IMR-90 (cell line): ENCODE data around the gene LRRC10B. TPM values are rescaled to one million over a fixed set of nuclear protein-coding genes. Genes with fewer than 3 reads are reported as not detected.

Experiments
- ATAC-seq: fragments of 200-7000 bp; cut with Tn5 transposase; 2 replicates; pipeline ENCODE4 v1.9.1; 2020; ENCODE audit warnings: low read depth, mild to moderate bottlenecking, moderate library complexity
- BruUV-seq: library from RNA; stranded (reverse); fragments of 400-500 nt; replicated peaks from 2 replicates; lab custom pipeline; 2021; lab: Mats Ljungman, UMichigan
- CTCF ChIA-PET: fragments of 300-600 bp; formaldehyde crosslinking; extraction: SDS; loops from one replicate; lab custom pipeline; 2021; ENCODE audit warnings: antibody characterized with exemption; lab: Yijun Ruan, JAX
- POLR2A ChIA-PET: fragments of 300-600 bp; sonication (Branson Sonifier 250); formaldehyde crosslinking; loops from one replicate; lab custom pipeline; 2022; ENCODE audit warnings: antibody characterized with exemption; ENCODE audit not compliant: unreplicated experiment; lab: Charles Lee
- DNase-seq: peaks from one replicate; pipeline ENCODE4 v3.0.0; 2013
- H2AFZ ChIP-seq: replicated peaks from 2 replicates; pipeline ENCODE3; 2013; ENCODE audit warnings: low read length, mild to moderate bottlenecking; ENCODE audit not compliant: poor library complexity
- H2AK5ac ChIP-seq: 2 replicates; pipeline ENCODE4 v1.6.1; 2013; ENCODE audit warnings: low read depth, low read length, inconsistent platforms
- H2AK9ac ChIP-seq: replicated peaks from 2 replicates; pipeline ENCODE3; 2013; ENCODE audit warnings: mild to moderate bottlenecking, low read depth, low read length, moderate library complexity; ENCODE audit not compliant: poor library complexity
- H2BK120ac ChIP-seq: 2 replicates; pipeline ENCODE4 v1.6.1; 2013; ENCODE audit warnings: low read depth, low read length, inconsistent platforms
- H2BK15ac ChIP-seq: 3 replicates; pipeline ENCODE4 v1.6.1; 2013; ENCODE audit warnings: low read depth, low read length, inconsistent platforms
- H2BK20ac ChIP-seq: 2 replicates; pipeline ENCODE4 v1.6.1; 2013; ENCODE audit warnings: low read depth, mild to moderate bottlenecking, inconsistent platforms, low read length, moderate library complexity
- H2BK5ac ChIP-seq: 2 replicates; pipeline ENCODE4 v1.6.1; 2013; ENCODE audit warnings: mild to moderate bottlenecking, low read depth, low read length, inconsistent platforms; ENCODE audit not compliant: poor library complexity, severe bottlenecking
- H3K14ac ChIP-seq: replicated peaks from 2 replicates; pipeline ENCODE4 v1.6.1; 2013; ENCODE audit warnings: low read depth, low read length, inconsistent platforms
- H3K18ac ChIP-seq: 2 replicates; pipeline ENCODE4 v1.6.1; 2013; ENCODE audit warnings: low read depth, low read length, control low read depth
- H3K23ac ChIP-seq: 2 replicates; pipeline ENCODE4 v1.6.1; 2013; ENCODE audit warnings: low read depth, low read length, inconsistent platforms
- H3K27ac ChIP-seq: 2 replicates; pipeline ENCODE4 v1.5.1; 2013; ENCODE audit warnings: mild to moderate bottlenecking, control low read depth, low read length; ENCODE audit not compliant: insufficient read depth
- H3K27me3 ChIP-seq: 2 replicates; pipeline ENCODE4 v1.6.1; 2013; ENCODE audit warnings: low read length; ENCODE audit not compliant: control insufficient read depth, insufficient read depth
- H3K36me3 ChIP-seq: 2 replicates; pipeline ENCODE4 v1.6.1; 2013; ENCODE audit warnings: low read length, mixed read lengths; ENCODE audit not compliant: control insufficient read depth, insufficient read depth
- H3K4ac ChIP-seq: 2 replicates; pipeline ENCODE4 v1.6.1; 2013; ENCODE audit warnings: low read depth, low read length, inconsistent platforms
- H3K4me1 ChIP-seq: 2 replicates; pipeline ENCODE4 v1.6.1; 2013; ENCODE audit warnings: low read length, mixed read lengths; ENCODE audit not compliant: control insufficient read depth, insufficient read depth
- H3K4me2 ChIP-seq: 2 replicates; pipeline ENCODE4 v1.6.1; 2013; ENCODE audit warnings: low read depth, mild to moderate bottlenecking, control low read depth, low read length, moderate library complexity
- H3K4me3 ChIP-seq: 2 replicates; pipeline ENCODE4 v1.5.1; 2013; ENCODE audit warnings: low read depth, mild to moderate bottlenecking, control low read depth, low read length, moderate library complexity; ENCODE audit not compliant: insufficient read depth
- H3K56ac ChIP-seq: 2 replicates; pipeline ENCODE4 v1.6.1; 2013; ENCODE audit warnings: low read length, inconsistent platforms; ENCODE audit not compliant: insufficient read depth; ENCODE audit errors: extremely low read depth
- H3K79me1 ChIP-seq, 2 experiments: 2 replicates each; pipeline ENCODE4 v1.6.1; 2013; ENCODE audit warnings: low read length in 2 of 2, inconsistent platforms in 1 of 2, low read depth in 1 of 2
- H3K9ac ChIP-seq: 2 replicates; pipeline ENCODE4 v1.6.1; 2013; ENCODE audit warnings: low read depth, low read length, control low read depth
- H3K9me1 ChIP-seq: 2 replicates; pipeline ENCODE4 v1.6.1; 2013; ENCODE audit warnings: low read length, inconsistent platforms; ENCODE audit not compliant: insufficient read depth
- H3K9me3 ChIP-seq: 2 replicates; pipeline ENCODE4 v1.6.1; 2013; ENCODE audit warnings: low read length; ENCODE audit not compliant: control insufficient read depth, insufficient read depth
- H4K20me1 ChIP-seq: 2 replicates; pipeline ENCODE4 v1.6.1; 2013; ENCODE audit warnings: low read length, inconsistent platforms; ENCODE audit not compliant: insufficient read depth
- H4K5ac ChIP-seq: 2 replicates; pipeline ENCODE4 v1.6.1; 2013; ENCODE audit warnings: mild to moderate bottlenecking, low read depth, low read length, control low read depth
- H4K8ac ChIP-seq, 2 experiments: 2 replicates each; pipeline ENCODE4 v1.6.1; 2013; ENCODE audit warnings: low read depth in 2 of 2, low read length in 2 of 2, control low read depth in 1 of 2, inconsistent platforms in 1 of 2
- H4K91ac ChIP-seq: 2 replicates; pipeline ENCODE4 v1.6.1; 2013; ENCODE audit warnings: low read depth, low read length, inconsistent platforms; ENCODE audit not compliant: insufficient read depth
- BHLHE40 ChIP-seq: fragments of 150-350 bp; IDR thresholded peaks from 2 replicates; pipeline ENCODE4 v1.6.1; 2016; ENCODE audit warnings: mild to moderate bottlenecking, low read depth, low read length
- CEBPB ChIP-seq: IDR thresholded peaks from 2 replicates; pipeline ENCODE4 v1.6.1; 2012; ENCODE audit warnings: low read depth, low read length, improper control_type of control experiment
- FOS ChIP-seq: fragments of 150-350 bp; IDR thresholded peaks from 2 replicates; pipeline ENCODE4 v1.6.1; 2016; ENCODE audit warnings: low read depth, low read length
- MAFK ChIP-seq: IDR thresholded peaks from 2 replicates; pipeline ENCODE4 v1.6.1; 2012; ENCODE audit warnings: low read depth, low read length, improper control_type of control experiment
- MAZ ChIP-seq: IDR thresholded peaks from 2 replicates; pipeline ENCODE4 v1.6.1; 2012; ENCODE audit warnings: low read depth, mild to moderate bottlenecking, low read length, improper control_type of control experiment, moderate library complexity, borderline replicate concordance
- MXI1 ChIP-seq: IDR thresholded peaks from 2 replicates; pipeline ENCODE4 v1.6.1; 2012; ENCODE audit warnings: low read depth, mild to moderate bottlenecking, low read length, moderate library complexity, borderline replicate concordance
- NFE2L2 ChIP-seq: fragments of 150-350 bp; IDR thresholded peaks from 2 replicates; pipeline ENCODE4 v1.6.1; 2016; ENCODE audit warnings: low read depth, mild to moderate bottlenecking, low read length
- RFX5 ChIP-seq: IDR thresholded peaks from 2 replicates; pipeline ENCODE4 v1.8.0; 2012; ENCODE audit warnings: low read depth, mild to moderate bottlenecking, low read length, moderate library complexity
- SMC3 ChIP-seq: fragments of 150-350 bp; IDR thresholded peaks from 2 replicates; pipeline ENCODE4 v1.6.1; 2016; ENCODE audit warnings: low read depth, mild to moderate bottlenecking, antibody characterized with exemption, low read length, moderate library complexity
- WGBS, 2 experiments: methylation state at CpG; one replicate each; pipeline versions ENCODE4 v1.1.5 to v1.1.7; 2013; ENCODE audit warnings: missing lambda C conversion rate in 2 of 2; ENCODE audit not compliant: insufficient read length in 1 of 2; ENCODE audit errors: extremely low coverage in 2 of 2; 5-methylcytosine and 5-hydroxymethylcytosine counted together
- dilution Hi-C: fragments of 300-500 bp; cut with HindIII; formaldehyde crosslinking; loops from one replicate; pipeline ENCODE4 v1.14.3; 2018; ENCODE audit warnings: low sequenced_read_pairs; ENCODE audit not compliant: unreplicated experiment
- in situ Hi-C: fragments of 300-500 bp; cut with MboI; formaldehyde crosslinking; loops from 3 replicates; pipeline ENCODE4 v1.14.3; 2019; ENCODE audit warnings: low sequenced_read_pairs, inconsistent platforms, mixed read lengths
- intact Hi-C: fragments of 100-400 bp; cut with micrococcal nuclease; formaldehyde crosslinking; loops from 2 replicates; pipeline ENCODE4 v1.10.0; 2022
- polyA plus RNA-seq, 3 experiments: library from polyadenylated mRNA; depleted of rRNA; stranded (reverse); fragments of >200 nt; gene quantifications; 2 replicates each; pipeline ENCODE4 v1.2.3, GENCODE V29; 2012; ENCODE audit warnings: low replicate concordance in 1 of 3
- total RNA-seq: library from RNA; depleted of rRNA; stranded (reverse); fragments of >200 nt; gene quantifications from 2 replicates; pipeline ENCODE4 v1.2.3, GENCODE V29; 2012
- TF ChIP-seq, protein P1 (sequence below): conservative IDR thresholded peaks from 2 replicates; pipeline ENCODE4 v1.5.1; 2012; ENCODE audit warnings: mild to moderate bottlenecking, low read depth, low read length, improper control_type of control experiment
- TF ChIP-seq, protein P2 (sequence below): fragments of 150-350 bp; IDR thresholded peaks from 2 replicates; pipeline ENCODE4 v1.6.1; 2017; ENCODE audit warnings: mild to moderate bottlenecking, antibody characterized with exemption, low read length, low read depth
- TF ChIP-seq, protein P3 (sequence below): fragments of 150-350 bp; IDR thresholded peaks from 2 replicates; pipeline ENCODE4 v1.6.1; 2016; ENCODE audit warnings: low read depth, mild to moderate bottlenecking, low read length, moderate library complexity, borderline replicate concordance

Gene LRRC10B
- total and polyA plus RNA-seq, 2 of the 4 experiments (the other 2 are of a cell fraction), result not detected

- Histone ChIP-seq H2BK120ac (no peak overlapping the region), H3K36me3 (no peaks in the 10 kb centered on the region), H4K91ac (no peak overlapping the region), H2AK9ac (no peak overlapping the region), H3K9ac (no peak overlapping the region), H2AFZ (no peak overlapping the region), H3K27ac (no peak overlapping the region), H3K4me1 (peaks cover 4% of the 10 kb centered on the region; the same call in 1 of the 2 replicates), H3K27me3 (peaks cover 39% of the 10 kb centered on the region), H2BK5ac (no peak overlapping the region), H3K56ac (no peak overlapping the region), H4K8ac (no peak overlapping the region), H3K9me1 (no peaks in the 10 kb centered on the region), H2BK15ac (no peak overlapping the region), H3K4me3 (no peak overlapping the region), H3K9me3 (no peaks in the 10 kb centered on the region), H3K4me2 (no peak overlapping the region), H2AK5ac (no peak overlapping the region), H4K20me1 (no peaks in the 10 kb centered on the region; the same call in 1 of the 2 replicates), H3K4ac (no peak overlapping the region), H3K14ac (no peak overlapping the region), H3K18ac (no peak overlapping the region), H3K23ac (no peak overlapping the region), H4K5ac (no peak overlapping the region), H3K79me1 (no peaks in the 10 kb centered on the region), H2BK20ac (no peak overlapping the region)
- intact Hi-C loops, result no loop called here
- no peak for TF ChIP-seq FOS
- no peak for TF ChIP-seq NFE2L2
- no peak for TF ChIP-seq MAZ
- TF ChIP-seq SMC3, result no peak
- TF ChIP-seq, protein P1, sequence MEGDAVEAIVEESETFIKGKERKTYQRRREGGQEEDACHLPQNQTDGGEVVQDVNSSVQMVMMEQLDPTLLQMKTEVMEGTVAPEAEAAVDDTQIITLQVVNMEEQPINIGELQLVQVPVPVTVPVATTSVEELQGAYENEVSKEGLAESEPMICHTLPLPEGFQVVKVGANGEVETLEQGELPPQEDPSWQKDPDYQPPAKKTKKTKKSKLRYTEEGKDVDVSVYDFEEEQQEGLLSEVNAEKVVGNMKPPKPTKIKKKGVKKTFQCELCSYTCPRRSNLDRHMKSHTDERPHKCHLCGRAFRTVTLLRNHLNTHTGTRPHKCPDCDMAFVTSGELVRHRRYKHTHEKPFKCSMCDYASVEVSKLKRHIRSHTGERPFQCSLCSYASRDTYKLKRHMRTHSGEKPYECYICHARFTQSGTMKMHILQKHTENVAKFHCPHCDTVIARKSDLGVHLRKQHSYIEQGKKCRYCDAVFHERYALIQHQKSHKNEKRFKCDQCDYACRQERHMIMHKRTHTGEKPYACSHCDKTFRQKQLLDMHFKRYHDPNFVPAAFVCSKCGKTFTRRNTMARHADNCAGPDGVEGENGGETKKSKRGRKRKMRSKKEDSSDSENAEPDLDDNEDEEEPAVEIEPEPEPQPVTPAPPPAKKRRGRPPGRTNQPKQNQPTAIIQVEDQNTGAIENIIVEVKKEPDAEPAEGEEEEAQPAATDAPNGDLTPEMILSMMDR, result no peak
- TF ChIP-seq MXI1, result no peak
- no peak for TF ChIP-seq CEBPB
- TF ChIP-seq BHLHE40, result no peak
- TF ChIP-seq RFX5, result no peak
- TF ChIP-seq, protein P2, sequence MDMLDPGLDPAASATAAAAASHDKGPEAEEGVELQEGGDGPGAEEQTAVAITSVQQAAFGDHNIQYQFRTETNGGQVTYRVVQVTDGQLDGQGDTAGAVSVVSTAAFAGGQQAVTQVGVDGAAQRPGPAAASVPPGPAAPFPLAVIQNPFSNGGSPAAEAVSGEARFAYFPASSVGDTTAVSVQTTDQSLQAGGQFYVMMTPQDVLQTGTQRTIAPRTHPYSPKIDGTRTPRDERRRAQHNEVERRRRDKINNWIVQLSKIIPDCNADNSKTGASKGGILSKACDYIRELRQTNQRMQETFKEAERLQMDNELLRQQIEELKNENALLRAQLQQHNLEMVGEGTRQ, result no peak
- no peak for TF ChIP-seq MAFK
- TF ChIP-seq, protein P3, sequence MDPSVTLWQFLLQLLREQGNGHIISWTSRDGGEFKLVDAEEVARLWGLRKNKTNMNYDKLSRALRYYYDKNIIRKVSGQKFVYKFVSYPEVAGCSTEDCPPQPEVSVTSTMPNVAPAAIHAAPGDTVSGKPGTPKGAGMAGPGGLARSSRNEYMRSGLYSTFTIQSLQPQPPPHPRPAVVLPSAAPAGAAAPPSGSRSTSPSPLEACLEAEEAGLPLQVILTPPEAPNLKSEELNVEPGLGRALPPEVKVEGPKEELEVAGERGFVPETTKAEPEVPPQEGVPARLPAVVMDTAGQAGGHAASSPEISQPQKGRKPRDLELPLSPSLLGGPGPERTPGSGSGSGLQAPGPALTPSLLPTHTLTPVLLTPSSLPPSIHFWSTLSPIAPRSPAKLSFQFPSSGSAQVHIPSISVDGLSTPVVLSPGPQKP, result no peak
- CTCF ChIA-PET, result no interaction called here
- ATAC-seq (no peak), DNase-seq (no peak)
- 88% methylated on average over 3 of the region's 18 CpGs; no CpG with 5 or more reads in 1 of the 2 experiments for WGBS, 2 experiments
- POLR2A ChIA-PET, result no interaction called here
- in situ Hi-C loops, result no loop called here
- dilution Hi-C loops, result no loop called here
- BruUV-seq, result no TSS peak
Measured at GRCh38 chr11:61550665-61551227, 42.2 kb downstream of the LRRC10B start.
